ENCODE measurements around the gene GPRC5C. TPM values are rescaled to one million over a fixed set of nuclear protein-coding genes. Genes with fewer than 3 reads are reported as not detected.

GPRC5C gene
- total RNA-seq, 1 donor, result 0.43 TPM

- DNase-seq (ENCODE audit: low read depth), result no peak
- H3K4me3 ChIP-seq (ENCODE audit: low read depth, low read length), result no peak overlapping the region
- no peak for TF ChIP-seq CTCF (IDR thresholded peaks at IDR 0.05; ENCODE audit: insufficient read depth, low read depth, low read length)
Observed at GRCh38 chr17:74427048-74427762, 4.7 kb upstream of the GPRC5C start.

- TF ChIP-seq CTCF (IDR thresholded peaks at IDR 0.05; ENCODE audit: insufficient read depth, low read depth, low read length), result no peak
- no peak overlapping the region for H3K4me3 ChIP-seq (ENCODE audit: low read depth, low read length)
- no peak for DNase-seq (ENCODE audit: low read depth)
Observed at GRCh38 chr17:74427763-74428153, 4.1 kb upstream of the GPRC5C start.

- H3K4me3 ChIP-seq (ENCODE audit: low read depth, low read length), result peak overlapping the region; percentile 56
- no peak for DNase-seq (ENCODE audit: low read depth)
- TF ChIP-seq CTCF (IDR thresholded peaks at IDR 0.05; ENCODE audit: insufficient read depth, low read depth, low read length), result no peak
Observed at GRCh38 chr17:74429604-74430384, 2.1 kb upstream of the GPRC5C start.

GRCh38 chr17:74430385-74430705 lies 1.5 kb upstream of the GPRC5C start:
- no peak for DNase-seq (ENCODE audit: low read depth)
- peak overlapping the region; percentile 56 for H3K4me3 ChIP-seq (ENCODE audit: low read depth, low read length)
- no peak for TF ChIP-seq CTCF (IDR thresholded peaks at IDR 0.05; ENCODE audit: insufficient read depth, low read depth, low read length)

- peak overlapping the region; percentile 56 for H3K4me3 ChIP-seq (ENCODE audit: low read depth, low read length)
- DNase-seq (ENCODE audit: low read depth), result peak; percentile 80
- TF ChIP-seq CTCF (IDR thresholded peaks at IDR 0.05; ENCODE audit: insufficient read depth, low read depth, low read length), result no peak
Observed at GRCh38 chr17:74430706-74431567, 951 bp upstream of the GPRC5C start.

- DNase-seq (ENCODE audit: low read depth), result no peak
- peak overlapping the region; percentile 56 for H3K4me3 ChIP-seq (ENCODE audit: low read depth, low read length)
- TF ChIP-seq CTCF (IDR thresholded peaks at IDR 0.05; ENCODE audit: insufficient read depth, low read depth, low read length), result no peak
Observed at GRCh38 chr17:74432424-74432690, 469 bp downstream of the GPRC5C start.

Data from fibroblast of villous mesenchyme (primary cell).